ENCODE measurements around the gene MSL3B.

- TF ChIP-seq, protein P1, sequence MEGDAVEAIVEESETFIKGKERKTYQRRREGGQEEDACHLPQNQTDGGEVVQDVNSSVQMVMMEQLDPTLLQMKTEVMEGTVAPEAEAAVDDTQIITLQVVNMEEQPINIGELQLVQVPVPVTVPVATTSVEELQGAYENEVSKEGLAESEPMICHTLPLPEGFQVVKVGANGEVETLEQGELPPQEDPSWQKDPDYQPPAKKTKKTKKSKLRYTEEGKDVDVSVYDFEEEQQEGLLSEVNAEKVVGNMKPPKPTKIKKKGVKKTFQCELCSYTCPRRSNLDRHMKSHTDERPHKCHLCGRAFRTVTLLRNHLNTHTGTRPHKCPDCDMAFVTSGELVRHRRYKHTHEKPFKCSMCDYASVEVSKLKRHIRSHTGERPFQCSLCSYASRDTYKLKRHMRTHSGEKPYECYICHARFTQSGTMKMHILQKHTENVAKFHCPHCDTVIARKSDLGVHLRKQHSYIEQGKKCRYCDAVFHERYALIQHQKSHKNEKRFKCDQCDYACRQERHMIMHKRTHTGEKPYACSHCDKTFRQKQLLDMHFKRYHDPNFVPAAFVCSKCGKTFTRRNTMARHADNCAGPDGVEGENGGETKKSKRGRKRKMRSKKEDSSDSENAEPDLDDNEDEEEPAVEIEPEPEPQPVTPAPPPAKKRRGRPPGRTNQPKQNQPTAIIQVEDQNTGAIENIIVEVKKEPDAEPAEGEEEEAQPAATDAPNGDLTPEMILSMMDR (conservative IDR thresholded peaks at IDR 0.05 in 1 of 2, IDR thresholded peaks at IDR 0.05 in 1 of 2; ENCODE audit: extremely low read depth in 1 of 2, insufficient read depth in 1 of 2, low read depth in 1 of 2, low read length in 2 of 2) = no peak
- TF ChIP-seq EZH2 (IDR thresholded peaks at IDR 0.05; ENCODE audit: borderline replicate concordance, low read length) = no peak
These were observed 2.3 kb downstream of the MSL3B start for GRCh38 chr2:233865838-233866237.

All from mammary epithelial cell (primary cell).